ENCODE results near the gene SCARB1. TPM values are rescaled to one million over a fixed set of nuclear protein-coding genes. Genes with fewer than 3 reads are reported as not detected.
A peak's percentile ranks its signal among the peaks of the same experiment; 100 is the strongest.

SCARB1 gene
- total RNA-seq, 8 experiments from 2014 or later: 7.9 to 129 (median 15.1) TPM

DNA sequence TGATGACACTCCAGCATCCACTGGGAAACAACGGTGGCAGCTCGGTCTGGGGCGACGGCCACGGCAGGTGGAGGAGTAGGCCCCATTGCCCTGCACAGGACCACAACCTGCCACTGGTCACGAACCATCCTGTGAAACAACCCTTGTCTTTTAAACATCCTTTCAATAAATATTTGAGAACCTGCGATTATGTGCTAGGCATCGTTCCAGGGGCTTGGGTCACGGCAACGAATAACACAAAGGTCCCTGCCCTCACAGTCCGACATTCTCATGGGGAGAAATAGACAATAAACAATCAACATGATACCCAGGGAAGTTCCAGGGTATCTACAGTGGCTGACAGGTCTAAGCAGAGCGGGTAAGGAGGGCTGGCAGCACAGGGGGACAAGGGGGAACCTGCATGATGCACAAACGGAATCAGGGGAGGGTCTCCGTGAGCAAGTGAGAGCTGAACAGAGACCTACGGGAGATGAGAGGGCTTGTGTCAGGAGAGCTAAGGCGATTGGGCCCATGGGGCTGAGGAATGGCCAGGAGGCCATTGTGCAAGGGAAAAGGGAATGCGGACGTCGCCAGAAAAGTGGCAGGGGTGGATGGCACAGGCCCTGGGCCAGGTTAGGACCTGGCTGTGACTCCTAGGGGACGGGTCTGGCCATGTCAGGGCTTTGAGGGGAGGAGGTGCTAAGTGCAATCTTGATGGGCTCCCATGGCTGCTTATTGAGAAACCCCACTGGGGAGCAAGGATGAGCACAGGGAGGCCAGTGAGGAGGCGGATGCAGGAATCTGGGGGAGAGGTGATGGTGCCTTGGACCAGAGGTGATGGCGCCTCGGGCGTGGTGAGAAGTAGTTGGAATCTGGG lies 9.7 kb downstream of the SCARB1 start:
- no peak for ATAC-seq (replicated peaks in 6 of 8)
- Histone ChIP-seq H3K4me3 (no peak overlapping the region), H3K27ac (no peak overlapping the region), H3K4me1 (replicated peaks in 1 of 2) (peaks cover 10 to 13% of the 10 kb centered on the region in 2 donors)
- in situ Hi-C loops (cut with MboI; ENCODE audit: low pct_unique_long_range_greater_than_20kb in 2 of 9, low sequenced_read_pairs in 9 of 9, unreplicated experiment in 9 of 9): no loop called here
- WGBS, 10 experiments: 75 to 100% (median 91%) methylated on average over 1 to 11 of the region's 24 CpGs; no CpG with 5 or more reads in 2 of the 10 experiments

DNA sequence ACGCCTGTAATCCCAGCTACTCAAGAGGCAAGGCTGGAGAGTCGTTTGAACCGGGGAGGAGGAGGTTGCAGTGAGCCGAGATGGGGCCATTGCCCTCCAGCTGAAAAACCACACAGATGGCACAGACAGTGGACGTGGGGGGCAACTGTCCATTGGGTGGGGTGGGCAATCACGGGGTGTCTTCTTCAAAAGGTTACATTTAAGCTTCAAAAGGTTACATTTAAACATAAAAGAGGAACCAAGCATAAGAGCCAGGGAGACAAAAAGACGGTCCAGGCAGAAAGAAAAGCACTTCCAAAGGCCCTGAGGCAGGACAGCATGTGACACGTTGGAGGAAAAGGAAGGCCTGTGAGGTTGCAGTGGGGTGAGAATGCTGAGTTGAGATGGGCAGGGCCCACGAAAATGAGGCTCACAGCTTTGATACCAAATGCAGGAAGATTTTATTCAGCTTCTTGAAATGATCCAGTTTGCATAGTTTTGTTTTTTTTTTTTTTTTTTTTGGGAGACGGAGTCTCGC lies 10.7 kb downstream of the SCARB1 start:
- Histone ChIP-seq H3K4me3 (no peak overlapping the region), H3K4me1 (replicated peaks in 1 of 2) (peaks cover 5 to 9% of the 10 kb centered on the region in 2 donors), H3K27ac (no peak overlapping the region)
- in situ Hi-C loops (cut with MboI; ENCODE audit: low pct_unique_long_range_greater_than_20kb in 2 of 9, low sequenced_read_pairs in 9 of 9, unreplicated experiment in 9 of 9): no loop called here
- WGBS, 10 experiments: 38 to 96% (median 77%) methylated on average over 1 to 5 of the region's 11 CpGs; no CpG with 5 or more reads in 4 of the 10 experiments
- peak in 1 of 8 experiments; percentile 11 for ATAC-seq (replicated peaks in 6 of 8)

DNA sequence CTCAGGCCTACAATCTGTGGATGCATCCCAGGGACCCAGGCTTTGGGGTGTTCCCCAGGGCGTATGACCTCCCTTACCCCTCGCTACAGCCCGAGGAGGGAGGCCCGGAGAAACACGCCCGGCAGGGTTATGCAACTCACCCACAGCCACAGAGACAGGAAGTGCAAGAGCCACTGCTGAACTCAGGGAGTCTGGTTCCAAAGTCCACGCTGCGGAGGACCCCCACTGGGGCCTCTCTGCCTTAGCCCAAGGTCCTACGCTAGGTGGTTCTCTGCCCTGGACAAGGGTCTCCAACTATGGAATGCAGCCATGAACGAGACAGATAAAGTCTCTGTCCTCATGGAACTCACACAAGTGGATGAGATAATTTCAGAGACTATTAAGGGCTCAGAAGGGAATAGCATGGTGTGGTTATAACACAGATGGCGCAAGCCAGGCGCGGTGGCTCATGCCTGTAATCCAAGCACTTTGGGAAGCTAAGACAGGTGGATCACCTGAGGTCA lies 11.3 kb downstream of the SCARB1 start:
- peak in 2 of 8 experiments; percentile 41 to 62 for ATAC-seq (replicated peaks in 6 of 8)
- no peak overlapping the region for H3K4me3 ChIP-seq
- in situ Hi-C loops (cut with MboI; ENCODE audit: low pct_unique_long_range_greater_than_20kb in 2 of 9, low sequenced_read_pairs in 9 of 9, unreplicated experiment in 9 of 9): no loop called here
- WGBS, 10 experiments: 20 to 100% (median 68%) methylated on average over 1 to 10 of the region's 13 CpGs; no CpG with 5 or more reads in 1 of the 10 experiments
- H3K27ac ChIP-seq: no peak overlapping the region
- H3K4me1 ChIP-seq (replicated peaks in 1 of 2): peaks cover 5 to 9% of the 10 kb centered on the region in 2 donors

DNA sequence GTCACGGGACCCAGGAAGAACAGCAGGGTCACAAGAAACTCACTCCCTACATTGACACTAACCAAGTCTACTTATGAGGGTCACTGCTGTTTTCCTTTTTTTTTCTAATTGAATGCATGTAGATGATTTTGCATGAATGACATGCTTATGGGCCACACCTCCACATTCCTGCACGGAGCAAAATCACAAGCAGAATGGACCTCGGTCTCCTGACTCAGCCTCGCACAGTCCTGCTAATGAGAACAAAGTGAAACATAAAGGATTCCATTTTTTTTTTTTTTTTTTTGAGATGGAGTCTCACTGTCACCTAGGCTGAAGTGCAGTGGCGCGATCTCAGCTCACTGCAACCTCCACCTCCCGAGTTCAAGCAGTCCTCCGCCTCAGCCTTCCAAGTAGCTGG lies 12.3 kb downstream of the SCARB1 start:
- peak in 3 of 8 experiments; percentile 19 to 64 (median 63) for ATAC-seq (replicated peaks in 6 of 8)
- H3K27ac ChIP-seq: no peak overlapping the region
- no peak overlapping the region for H3K4me3 ChIP-seq
- in situ Hi-C loops (cut with MboI; ENCODE audit: low pct_unique_long_range_greater_than_20kb in 2 of 9, low sequenced_read_pairs in 9 of 9, unreplicated experiment in 9 of 9): no loop called here
- 63 to 95% (median 89%) methylated on average over 1 to 8 of the region's 8 CpGs; no CpG with 5 or more reads in 4 of the 10 experiments for WGBS, 10 experiments
- H3K4me1 ChIP-seq (replicated peaks in 1 of 2): peaks cover 9 to 13% of the 10 kb centered on the region in 2 donors

DNA sequence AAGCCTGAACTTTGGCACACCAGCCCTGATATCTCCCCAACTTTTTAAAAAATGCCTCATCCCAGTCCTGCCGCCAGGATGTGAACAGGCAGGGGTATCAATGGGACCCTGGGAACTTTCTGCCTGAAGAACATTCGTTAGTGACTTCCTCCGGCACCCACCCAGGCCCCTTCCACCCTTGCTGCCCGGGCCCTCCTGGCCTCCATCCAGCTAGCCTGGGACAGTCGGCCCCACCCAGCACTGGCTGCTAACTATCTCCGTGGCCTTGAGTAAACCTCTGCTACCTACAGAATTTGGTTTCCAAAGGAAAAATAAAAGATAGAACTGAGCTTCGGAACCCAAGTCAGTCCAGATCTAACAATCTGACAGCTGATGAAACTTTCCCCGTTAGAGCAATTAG lies 14.3 kb downstream of the SCARB1 start:
- in situ Hi-C loops (cut with MboI; ENCODE audit: low pct_unique_long_range_greater_than_20kb in 2 of 9, low sequenced_read_pairs in 9 of 9, unreplicated experiment in 9 of 9): no loop called here
- H3K4me1 ChIP-seq (replicated peaks in 1 of 2): peaks cover 9 to 13% of the 10 kb centered on the region in 2 donors
- 50 to 90% (median 80%) methylated on average over 2 of the region's 8 CpGs; no CpG with 5 or more reads in 7 of the 10 experiments for WGBS, 10 experiments
- no peak overlapping the region for H3K27ac ChIP-seq
- ATAC-seq (replicated peaks in 6 of 8): peak in 2 of 8 experiments; percentile 7 to 17
- no peak overlapping the region for H3K4me3 ChIP-seq

DNA sequence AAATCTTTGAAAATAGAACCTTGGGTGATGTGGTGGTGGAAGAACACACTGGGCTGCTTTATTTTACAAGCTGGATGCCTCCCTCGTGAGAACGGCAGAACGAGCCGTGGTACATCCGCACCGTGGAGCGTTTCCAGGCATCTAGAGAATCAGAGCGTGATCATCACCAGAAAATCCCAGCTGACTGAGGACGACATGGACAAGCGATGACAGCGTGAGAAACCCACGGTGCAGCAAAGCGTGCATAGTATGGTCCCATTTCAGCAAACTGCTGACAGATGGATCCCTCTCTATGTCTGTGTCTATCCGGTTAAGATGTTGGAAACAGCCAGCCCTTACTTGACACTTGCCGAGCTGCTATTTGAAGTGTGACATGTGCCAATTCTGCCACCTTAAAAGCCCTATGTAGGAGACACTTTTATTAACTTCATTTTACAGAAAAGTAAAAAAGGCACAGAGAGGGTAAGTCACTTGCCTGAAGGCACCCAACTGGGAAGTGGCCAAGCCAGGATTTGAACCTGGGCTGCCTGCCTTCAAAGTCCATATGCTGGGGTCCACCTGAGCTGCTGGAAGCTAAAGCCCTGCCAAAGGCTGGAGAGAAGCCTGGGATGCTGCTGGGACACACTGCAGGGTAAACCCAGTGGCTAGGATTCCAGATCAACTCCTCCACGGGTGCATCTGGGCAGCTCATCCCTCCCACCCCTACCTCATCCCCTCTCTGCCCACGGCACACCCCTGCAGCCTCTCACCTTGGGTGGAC lies 14.9 kb downstream of the SCARB1 start:
- H3K4me3 ChIP-seq: no peak overlapping the region
- in situ Hi-C loops (cut with MboI; ENCODE audit: low pct_unique_long_range_greater_than_20kb in 2 of 9, low sequenced_read_pairs in 9 of 9, unreplicated experiment in 9 of 9): no loop called here
- H3K27ac ChIP-seq: no peak overlapping the region
- ATAC-seq (replicated peaks in 6 of 8): no peak
- 36 to 100% (median 96%) methylated on average over 2 to 12 of the region's 17 CpGs; no CpG with 5 or more reads in 3 of the 10 experiments for WGBS, 10 experiments
- H3K4me1 ChIP-seq (replicated peaks in 1 of 2): peaks cover 9 to 13% of the 10 kb centered on the region in 2 donors

DNA sequence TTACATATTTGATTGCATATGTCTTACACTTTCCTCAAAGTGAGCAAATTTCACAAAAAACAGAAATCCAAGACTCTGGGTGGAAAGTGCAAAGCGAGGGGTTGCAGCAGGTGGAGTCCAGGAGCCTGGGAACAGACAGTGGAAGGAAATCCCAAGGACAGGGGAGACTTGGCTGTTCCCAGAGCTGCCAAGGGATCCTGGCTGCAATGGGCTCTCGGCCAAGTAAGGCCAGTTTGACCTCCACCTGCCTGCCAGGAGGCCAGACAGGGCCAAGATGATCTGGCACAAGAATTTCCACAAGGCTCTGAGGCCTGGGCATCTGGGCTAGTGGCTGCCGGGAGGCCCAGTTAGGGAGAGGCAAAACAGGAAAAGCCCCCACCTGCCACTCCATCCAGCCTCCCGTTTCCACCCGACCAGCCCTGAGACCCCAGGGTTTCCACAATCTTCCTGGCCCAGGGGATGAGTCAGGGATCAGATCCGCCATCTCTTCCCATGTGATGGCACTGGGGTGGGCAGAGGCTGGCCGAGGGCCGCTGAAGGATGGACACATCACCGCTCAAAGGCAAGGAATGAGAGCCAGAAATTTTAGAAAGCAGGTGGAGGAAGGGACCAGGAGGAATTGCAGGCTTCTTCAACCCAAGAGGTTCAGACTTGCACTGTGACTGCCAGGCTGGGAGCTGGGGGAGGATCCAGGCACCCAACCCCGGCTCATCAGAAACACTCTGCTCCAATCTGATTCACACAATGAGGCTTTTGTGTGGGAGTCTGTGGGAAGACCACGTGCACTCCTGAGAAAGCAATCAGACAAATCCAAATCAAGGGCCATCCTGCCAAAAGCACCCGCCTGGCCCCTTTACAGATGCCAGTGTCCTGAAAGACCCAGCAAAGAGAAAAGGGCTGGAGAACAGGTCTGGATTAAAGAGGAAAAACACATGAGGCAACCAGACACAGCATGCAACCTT lies 16.3 kb downstream of the SCARB1 start:
- ATAC-seq (replicated peaks in 6 of 8): peak in 6 of 8 experiments; percentile 28 to 92 (median 88)
- H3K4me1 ChIP-seq (replicated peaks in 1 of 2): peaks cover 13 to 14% of the 10 kb centered on the region in 2 donors
- peak overlapping the region in 1 of 2 donors; percentile 54 for H3K27ac ChIP-seq
- WGBS, 10 experiments: 0 to 100% (median 57%) methylated on average over 1 to 4 of the region's 12 CpGs; no CpG with 5 or more reads in 4 of the 10 experiments
- H3K4me3 ChIP-seq: no peak overlapping the region
- in situ Hi-C loops (cut with MboI; ENCODE audit: low pct_unique_long_range_greater_than_20kb in 2 of 9, low sequenced_read_pairs in 9 of 9, unreplicated experiment in 9 of 9): no loop called here

DNA sequence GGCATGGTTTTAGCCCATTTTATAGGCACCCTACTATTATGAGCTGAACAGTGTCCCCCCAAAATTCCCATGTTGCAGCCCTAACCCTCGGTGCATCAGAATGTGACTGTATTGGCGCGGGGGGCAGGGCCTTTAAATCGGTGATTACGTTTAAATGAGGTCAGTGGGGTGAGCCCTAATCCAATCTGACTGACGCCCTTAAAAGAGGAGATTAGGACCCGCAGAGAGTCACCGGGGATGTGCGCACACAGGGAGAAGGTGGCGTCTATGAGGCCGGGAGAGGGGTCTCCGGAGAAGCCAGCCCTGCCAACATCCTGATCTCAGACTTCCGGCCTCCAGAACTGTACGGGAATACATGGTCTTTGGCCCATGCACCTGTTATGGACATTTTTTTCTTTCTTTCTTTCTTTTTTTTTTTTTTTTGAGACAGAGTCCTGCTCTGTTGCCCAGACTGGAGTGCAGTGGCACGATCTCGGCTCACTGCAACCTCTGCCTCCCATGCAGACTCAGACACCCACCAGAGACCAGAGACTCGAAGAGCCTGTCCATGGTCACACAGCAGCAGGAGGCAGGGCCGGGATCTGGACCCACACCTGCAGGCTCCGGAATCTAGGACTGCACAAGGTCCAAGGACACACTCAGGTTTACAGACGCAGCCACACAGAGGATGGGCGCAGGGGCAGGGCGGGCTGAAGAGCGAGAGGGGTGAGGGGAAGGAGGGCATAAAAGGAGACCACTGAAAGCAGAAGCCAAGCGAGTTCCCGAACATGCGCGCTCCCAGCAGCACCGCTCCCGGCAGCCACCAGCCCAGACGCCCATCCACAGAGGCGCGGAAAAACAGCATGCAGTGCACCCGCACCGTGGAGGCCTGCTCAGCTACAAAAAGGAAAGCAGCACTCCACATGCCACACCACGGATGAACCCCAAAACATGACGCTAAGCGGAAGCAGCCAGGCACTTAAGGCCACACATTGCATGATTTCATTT lies 19.0 kb downstream of the SCARB1 start:
- no peak overlapping the region for H3K27ac ChIP-seq
- in situ Hi-C loops (cut with MboI; ENCODE audit: low pct_unique_long_range_greater_than_20kb in 2 of 9, low sequenced_read_pairs in 9 of 9, unreplicated experiment in 9 of 9): no loop called here
- 88 to 100% (median 100%) methylated on average over 3 to 19 of the region's 37 CpGs; no CpG with 5 or more reads in 2 of the 10 experiments for WGBS, 10 experiments
- ATAC-seq (replicated peaks in 6 of 8): no peak
- peaks cover 16 to 22% of the 10 kb centered on the region in 2 donors for H3K4me1 ChIP-seq (replicated peaks in 1 of 2)
- no peak overlapping the region for H3K4me3 ChIP-seq

DNA sequence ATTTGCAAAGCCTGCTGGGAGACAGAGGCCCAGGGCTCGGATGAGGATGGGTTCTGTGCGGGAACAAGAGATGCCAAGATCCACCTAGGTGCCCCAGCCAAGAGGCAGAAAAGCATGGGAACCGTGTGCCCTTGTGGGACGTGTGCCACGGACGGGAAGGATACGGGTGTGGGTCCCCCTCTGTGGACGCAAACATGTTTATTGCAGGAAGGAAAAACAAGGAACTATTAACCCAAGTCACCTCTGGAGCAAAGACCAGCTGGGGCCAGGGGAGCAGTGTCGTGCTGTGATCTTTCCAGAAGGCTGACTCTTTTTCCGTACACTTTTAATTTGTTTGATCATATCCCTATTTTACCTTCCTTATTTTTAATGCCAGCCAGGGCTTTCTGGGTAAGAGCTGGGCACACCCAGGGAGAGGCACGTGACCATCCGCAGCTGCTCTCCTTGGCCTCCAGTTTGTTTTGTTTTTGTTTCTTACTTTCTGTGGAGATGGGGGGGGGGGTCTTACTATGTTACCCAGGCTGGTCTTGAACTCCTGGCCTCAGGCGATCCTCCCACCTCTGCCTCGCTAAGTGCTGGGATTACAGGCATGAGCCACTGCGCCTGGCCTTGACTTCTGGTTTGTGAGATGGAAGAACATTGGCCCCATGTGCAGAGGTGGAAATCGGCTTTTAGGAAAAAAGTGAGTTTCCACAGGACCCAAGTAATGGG lies 20.7 kb downstream of the SCARB1 start:
- WGBS, 10 experiments: 65 to 100% (median 80%) methylated on average over 1 to 8 of the region's 16 CpGs; no CpG with 5 or more reads in 1 of the 10 experiments
- no peak overlapping the region for H3K4me3 ChIP-seq
- no peak for ATAC-seq (replicated peaks in 6 of 8)
- H3K27ac ChIP-seq: no peak overlapping the region
- H3K4me1 ChIP-seq (replicated peaks in 1 of 2): peaks cover 23 to 26% of the 10 kb centered on the region in 2 donors
- in situ Hi-C loops (cut with MboI; ENCODE audit: low pct_unique_long_range_greater_than_20kb in 2 of 9, low sequenced_read_pairs in 9 of 9, unreplicated experiment in 9 of 9): no loop called here

DNA sequence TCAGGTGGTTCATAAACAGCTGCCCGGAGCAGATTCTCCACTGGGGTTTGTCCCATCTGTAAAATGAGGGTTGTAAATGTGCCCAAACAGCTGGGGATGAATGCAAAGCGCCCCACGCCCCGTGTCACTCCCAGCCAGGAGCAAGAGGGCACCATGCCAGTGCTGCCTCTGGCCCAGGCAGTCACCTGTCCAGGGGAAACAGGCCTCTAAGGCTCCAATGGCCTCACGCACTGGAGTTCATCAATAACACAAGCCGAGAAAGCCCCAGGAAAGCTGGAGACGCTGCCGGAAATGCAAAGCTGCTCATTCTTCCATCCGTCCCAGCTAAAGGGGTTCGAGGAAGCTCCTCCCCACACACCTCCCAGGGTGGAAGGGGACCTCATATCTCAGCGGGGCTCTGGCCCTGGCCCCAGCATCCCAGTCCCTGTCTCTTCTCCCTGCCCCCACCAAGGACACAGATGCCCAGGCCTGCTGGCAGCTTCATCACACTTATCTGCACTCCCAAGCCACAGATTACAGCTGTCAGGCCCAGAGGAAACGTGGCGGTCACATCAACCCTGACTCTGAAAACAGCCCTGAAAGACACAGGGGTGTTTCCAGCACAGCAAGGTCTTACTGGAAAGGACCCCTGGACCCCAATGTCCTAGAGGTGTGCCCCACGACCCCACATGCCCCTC lies 21.5 kb downstream of the SCARB1 start:
- 40 to 100% (median 70%) methylated on average over 1 to 5 of the region's 14 CpGs; no CpG with 5 or more reads in 3 of the 10 experiments for WGBS, 10 experiments
- Histone ChIP-seq H3K27ac (no peak overlapping the region), H3K4me1 (replicated peaks in 1 of 2) (peaks cover 20% of the 10 kb centered on the region in 2 donors), H3K4me3 (no peak overlapping the region)
- ATAC-seq (replicated peaks in 6 of 8): no peak
- in situ Hi-C loops (cut with MboI; ENCODE audit: low pct_unique_long_range_greater_than_20kb in 2 of 9, low sequenced_read_pairs in 9 of 9, unreplicated experiment in 9 of 9): no loop called here
